Ishikawa (cell line): Measurements from ENCODE around the gene IER5L.
A peak's percentile ranks its signal among the peaks of the same experiment; 100 is the strongest.

Experiments
- CEBPB ChIP-seq: IDR thresholded peaks from 2 replicates; pipeline ENCODE4 v1.6.1; 2012
- CREB1 ChIP-seq: IDR thresholded peaks from 2 replicates; pipeline ENCODE4 v1.6.1; 2012; ENCODE audit warnings: low read depth
- EGR1 ChIP-seq: IDR thresholded peaks from 2 replicates; pipeline ENCODE4 v1.6.1; 2012
- EP300 ChIP-seq: IDR thresholded peaks from 2 replicates; pipeline ENCODE4 v1.6.1; 2012; ENCODE audit warnings: borderline replicate concordance
- FOXM1 ChIP-seq: IDR thresholded peaks from 2 replicates; pipeline ENCODE4 v1.6.1; 2012; ENCODE audit warnings: low read depth, borderline replicate concordance
- MAX ChIP-seq: IDR thresholded peaks from 2 replicates; pipeline ENCODE4 v1.6.1; 2012
- NFIC ChIP-seq: IDR thresholded peaks from 2 replicates; pipeline ENCODE4 v1.6.1; 2012
- RAD21 ChIP-seq: IDR thresholded peaks from 2 replicates; pipeline ENCODE4 v1.6.1; 2012; ENCODE audit warnings: low read depth
- REST ChIP-seq: IDR thresholded peaks from 2 replicates; pipeline ENCODE4 v1.6.1; 2012; ENCODE audit warnings: low read depth, mild to moderate bottlenecking
- TAF1 ChIP-seq: IDR thresholded peaks from 2 replicates; pipeline ENCODE4 v1.6.1; 2012; ENCODE audit warnings: low read depth, mild to moderate bottlenecking
- TCF12 ChIP-seq: IDR thresholded peaks from 2 replicates; pipeline ENCODE4 v1.6.1; 2012; ENCODE audit warnings: low read depth
- TEAD4 ChIP-seq: IDR thresholded peaks from 2 replicates; pipeline ENCODE4 v1.6.1; 2012
- USF1 ChIP-seq: IDR thresholded peaks from 2 replicates; pipeline ENCODE4 v1.6.1; 2012
- YY1 ChIP-seq: IDR thresholded peaks from 2 replicates; pipeline ENCODE4 v1.6.1; 2012; ENCODE audit warnings: low read depth
- ZBTB7A ChIP-seq: IDR thresholded peaks from 2 replicates; pipeline ENCODE4 v1.6.1; 2012; ENCODE audit warnings: low read depth

IER5L gene

DNA sequence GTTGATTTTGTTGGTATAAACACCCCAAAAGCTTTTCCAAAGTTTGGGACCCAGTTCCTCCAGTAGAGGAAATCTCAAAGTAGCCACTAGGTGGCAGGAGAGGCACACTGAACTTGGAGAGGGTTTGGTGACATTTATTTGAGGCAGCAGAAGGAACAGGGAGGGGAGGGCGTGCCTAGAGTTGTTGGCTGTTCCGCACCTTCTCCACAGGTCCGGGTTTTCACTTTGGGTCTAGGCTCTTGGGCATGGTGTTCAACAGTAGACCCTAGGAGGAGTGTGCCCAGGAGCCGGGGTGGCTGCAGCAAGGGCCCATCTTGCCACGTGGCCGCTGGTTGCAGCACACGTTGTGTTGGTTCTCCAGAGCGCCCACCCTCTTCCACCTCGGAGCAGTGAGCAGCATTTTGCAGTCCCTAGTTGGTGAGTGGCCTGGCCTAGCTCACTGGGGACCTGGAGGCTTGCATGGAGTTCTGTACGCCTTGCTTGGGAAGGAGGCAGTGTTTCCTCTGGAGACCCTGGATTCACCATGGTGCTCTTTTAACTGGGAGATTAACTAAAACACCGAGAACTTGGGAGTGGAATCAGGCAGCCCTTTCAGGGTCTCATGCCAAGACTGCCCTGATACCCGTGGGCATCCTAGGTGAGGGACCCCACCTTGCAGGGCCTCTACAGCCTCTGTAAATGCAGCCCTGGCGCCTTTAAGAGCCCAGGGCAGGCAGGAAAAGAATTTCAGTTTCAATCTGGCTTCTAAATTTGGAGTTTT is 38.6 kb downstream of the IER5L start:
- TF ChIP-seq TAF1 (no peak), YY1 (no peak), EGR1 (no peak), RAD21 (peak; percentile 93), MAX (peak; percentile 91), USF1 (peak; percentile 12; the same call in 1 of the 2 replicates), ZBTB7A (no peak)

GRCh38 chr9:129138476-129139232 is 39.4 kb downstream of the IER5L start:
- TF ChIP-seq EP300 (0 out of 2 replicates have a peak, but pooled peaks have one; percentile 30), REST (no peak)

GRCh38 chr9:129138144-129138462 is 40.0 kb downstream of the IER5L start:
- TF ChIP-seq FOXM1, result no peak
- TF ChIP-seq REST, result no peak
- no peak for TF ChIP-seq YY1
- TF ChIP-seq CEBPB, result no peak
- no peak for TF ChIP-seq NFIC
- TF ChIP-seq RAD21, result no peak
- no peak for TF ChIP-seq EP300
- no peak for TF ChIP-seq USF1
- no peak for TF ChIP-seq TAF1
- TF ChIP-seq CREB1, result no peak
- TF ChIP-seq EGR1, result no peak
- TF ChIP-seq MAX, result no peak
- TF ChIP-seq ZBTB7A, result no peak
- TF ChIP-seq TEAD4, result no peak
- no peak for TF ChIP-seq TCF12

- TF ChIP-seq YY1 (no peak), TAF1 (no peak), RAD21 (no peak), EGR1 (no peak), NFIC (no peak), EP300 (no peak)
Observed at GRCh38 chr9:129137292-129138143, 40.5 kb downstream of the IER5L start.

GRCh38 chr9:129136446-129137035 is 41.5 kb downstream of the IER5L start:
- TF ChIP-seq NFIC (no peak), USF1 (no peak), EP300 (no peak), ZBTB7A (no peak), TEAD4 (no peak), CREB1 (no peak), YY1 (no peak)
